GM21723 (cell line): ENCODE measurements around the gene MRPL24.
"Not testable (repeated sequence)": the region's sequence is repeated elsewhere in the genome, so short reads cannot be mapped to it uniquely, and the experiment has no call there.

ENCODE experiments used
- ATAC-seq: cut with Tn5 transposase; IDR thresholded peaks from one replicate; pipeline ENCODE4 v1.9.1; 2021; ENCODE audit warnings: mild to moderate bottlenecking, moderate library complexity; ENCODE audit not compliant: unreplicated experiment

Gene MRPL24

DNA sequence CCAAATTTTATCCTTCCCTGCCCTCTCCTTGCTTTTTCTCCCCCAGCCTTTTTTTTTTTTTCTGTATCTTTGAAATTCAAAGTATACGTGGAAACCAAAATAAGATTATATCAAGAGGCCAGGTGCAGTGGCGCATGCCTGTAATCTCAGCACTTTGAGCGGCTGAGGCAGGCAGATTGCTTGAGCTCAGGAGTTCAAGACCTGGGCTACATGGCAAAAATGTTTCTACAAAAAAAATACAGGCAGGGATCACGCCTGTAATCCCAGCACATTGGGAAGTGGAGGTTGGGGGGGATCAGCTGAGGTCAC, 19.9 kb upstream of the MRPL24 start:
- no peak for ATAC-seq

DNA sequence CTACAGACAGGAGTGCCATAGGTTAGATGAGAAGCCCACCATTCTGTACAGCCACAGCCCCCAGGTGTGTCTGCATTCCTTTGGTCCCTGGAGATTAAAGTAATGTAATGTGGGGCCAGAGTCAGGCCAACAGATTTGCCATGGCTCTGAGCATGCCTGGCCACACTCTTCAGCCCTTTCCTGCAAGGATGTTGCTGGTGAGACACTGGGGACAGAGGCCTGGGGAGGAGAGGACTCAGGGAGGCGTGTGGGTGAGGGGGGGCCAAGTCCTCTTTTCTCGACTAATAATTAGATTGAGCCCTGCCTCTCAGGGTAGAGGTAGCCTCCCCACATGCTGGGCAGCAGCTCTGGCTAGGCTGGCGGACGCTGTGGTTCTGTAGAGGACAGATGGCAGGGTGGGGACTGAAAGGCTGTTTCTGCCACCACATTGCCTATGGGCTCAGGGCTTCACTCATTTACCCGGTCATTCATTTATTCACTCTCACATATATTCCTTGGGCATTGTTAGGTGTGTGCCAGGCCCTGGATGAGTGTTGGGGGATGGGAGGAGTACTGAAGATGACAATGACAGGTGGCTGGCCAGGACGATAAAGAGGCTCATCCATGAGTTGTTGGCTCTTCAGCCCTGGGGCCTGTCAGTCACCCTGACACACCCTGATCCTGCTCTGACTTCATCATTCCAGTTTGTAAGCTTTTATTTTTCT, 19.4 kb upstream of the MRPL24 start:
- ATAC-seq = no peak

DNA sequence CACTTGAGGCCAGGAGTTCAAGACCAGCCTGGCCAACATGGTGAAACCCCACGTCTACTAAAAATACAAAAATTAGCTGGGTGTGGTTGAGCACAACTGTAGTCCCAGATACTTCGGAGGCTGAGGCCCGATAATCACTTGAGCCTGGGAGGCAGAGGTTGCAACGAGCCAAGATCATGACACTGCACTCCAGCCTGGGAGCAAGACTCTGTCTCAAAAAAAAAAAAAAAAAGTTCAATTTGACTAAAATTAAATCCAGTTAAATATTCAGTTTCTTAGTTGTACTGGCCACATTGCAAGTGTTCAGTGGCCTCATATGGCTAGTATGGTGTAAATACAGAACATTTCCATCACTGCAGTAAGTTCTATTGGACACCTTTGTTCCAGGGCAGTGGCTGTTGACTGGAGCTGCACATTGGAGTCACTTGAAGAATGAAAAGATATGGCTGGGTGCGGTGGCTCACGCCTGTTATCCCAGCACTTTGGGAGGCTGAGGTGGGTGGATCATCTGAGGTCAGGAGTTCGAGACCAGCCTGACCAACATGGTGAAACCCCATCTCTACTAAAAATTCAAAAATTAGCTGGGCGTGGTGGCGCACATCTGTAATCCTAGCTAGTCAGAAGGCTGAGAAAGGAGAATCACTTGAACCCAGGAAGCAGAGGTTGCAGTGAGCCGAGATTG, 16.8 kb upstream of the MRPL24 start:
- ATAC-seq = not testable (repeated sequence)

DNA sequence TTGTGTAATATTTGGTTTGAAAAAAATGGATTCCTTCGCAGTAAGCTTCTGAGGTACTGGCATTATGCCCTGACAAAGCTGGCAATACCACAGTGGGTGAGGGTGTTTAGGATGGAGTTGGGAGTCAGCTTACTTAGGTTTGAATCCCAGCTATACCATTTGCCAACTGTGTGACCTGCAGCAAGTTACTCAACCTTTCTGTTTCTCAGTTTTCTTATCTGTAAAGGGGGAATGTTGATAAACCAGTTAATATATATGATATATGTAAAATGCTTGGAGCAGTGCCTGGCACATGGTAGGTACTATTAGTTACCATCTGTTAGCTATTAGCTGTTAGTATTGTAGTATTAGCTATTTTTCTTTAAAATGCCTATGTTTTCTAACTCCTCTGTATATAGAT, 15.5 kb upstream of the MRPL24 start:
- ATAC-seq = no peak

DNA sequence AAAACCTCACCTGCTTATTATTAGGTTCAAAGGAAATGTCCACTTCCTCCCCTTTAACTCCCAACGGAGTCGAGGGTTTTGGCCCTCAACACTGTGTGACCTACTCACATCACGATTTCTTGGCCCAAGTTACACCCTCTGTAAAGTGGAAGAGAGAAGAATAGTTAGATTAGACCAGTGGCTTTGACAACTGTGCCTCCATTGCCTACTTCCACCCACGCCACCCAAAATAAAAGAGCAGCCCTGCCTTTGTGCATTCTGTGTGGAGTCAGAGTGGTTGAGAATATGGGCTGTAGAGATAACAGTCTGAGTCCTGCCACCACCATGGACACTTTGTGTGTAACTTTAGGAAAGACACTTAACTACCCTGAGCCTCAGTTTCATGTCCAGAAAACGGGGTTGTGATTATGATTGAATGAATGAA, 14.7 kb upstream of the MRPL24 start:
- no peak for ATAC-seq

DNA sequence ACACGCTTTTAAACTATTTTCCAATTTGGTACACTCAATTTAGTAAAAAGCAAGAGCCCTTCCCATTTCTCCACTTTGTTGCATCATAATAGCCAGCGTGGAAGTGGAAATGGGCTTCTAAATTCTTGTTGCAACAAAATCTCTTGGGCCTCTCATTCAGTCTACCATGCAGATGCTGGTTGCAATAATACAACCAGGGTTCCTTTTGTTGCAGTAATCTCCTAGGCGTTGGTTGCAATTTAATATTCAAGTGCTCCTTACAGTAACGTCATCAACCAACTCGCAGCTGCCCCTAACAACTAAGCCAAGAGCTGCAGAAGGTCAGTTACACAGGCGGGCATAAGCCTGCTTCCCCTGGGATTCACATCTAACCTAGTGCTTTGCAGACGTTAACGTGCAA, 13.3 kb upstream of the MRPL24 start:
- no peak for ATAC-seq

DNA sequence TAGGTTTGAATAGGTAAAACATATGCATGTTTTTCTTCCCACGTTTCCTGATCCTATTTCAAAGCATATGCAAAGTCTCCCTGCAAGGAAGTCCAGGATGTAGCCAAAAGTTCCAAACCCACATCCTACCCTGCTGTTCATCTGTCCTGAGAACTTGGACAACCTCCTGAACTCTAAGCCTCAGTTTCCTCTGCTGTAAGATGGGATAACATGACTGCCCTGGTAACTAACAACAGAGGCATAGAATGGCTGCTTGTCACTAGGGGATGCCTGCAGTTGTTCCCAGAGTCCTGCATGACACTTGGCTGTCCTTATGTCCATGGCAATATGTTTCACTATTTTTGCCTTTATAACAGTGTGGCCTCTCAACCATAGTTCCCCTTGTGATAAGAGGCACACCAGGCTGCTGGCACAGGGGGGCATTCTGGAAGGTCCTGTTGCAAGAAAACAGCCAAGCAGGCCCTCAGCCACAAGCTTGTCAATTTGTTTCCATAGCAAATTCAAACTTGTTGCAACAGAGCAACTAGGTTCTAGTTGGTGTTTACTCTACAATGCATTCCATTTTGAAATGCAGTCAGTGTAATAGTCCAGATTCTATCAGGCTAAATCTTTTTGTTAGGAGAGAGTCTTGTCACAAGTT, 12.1 kb upstream of the MRPL24 start:
- no peak for ATAC-seq

DNA sequence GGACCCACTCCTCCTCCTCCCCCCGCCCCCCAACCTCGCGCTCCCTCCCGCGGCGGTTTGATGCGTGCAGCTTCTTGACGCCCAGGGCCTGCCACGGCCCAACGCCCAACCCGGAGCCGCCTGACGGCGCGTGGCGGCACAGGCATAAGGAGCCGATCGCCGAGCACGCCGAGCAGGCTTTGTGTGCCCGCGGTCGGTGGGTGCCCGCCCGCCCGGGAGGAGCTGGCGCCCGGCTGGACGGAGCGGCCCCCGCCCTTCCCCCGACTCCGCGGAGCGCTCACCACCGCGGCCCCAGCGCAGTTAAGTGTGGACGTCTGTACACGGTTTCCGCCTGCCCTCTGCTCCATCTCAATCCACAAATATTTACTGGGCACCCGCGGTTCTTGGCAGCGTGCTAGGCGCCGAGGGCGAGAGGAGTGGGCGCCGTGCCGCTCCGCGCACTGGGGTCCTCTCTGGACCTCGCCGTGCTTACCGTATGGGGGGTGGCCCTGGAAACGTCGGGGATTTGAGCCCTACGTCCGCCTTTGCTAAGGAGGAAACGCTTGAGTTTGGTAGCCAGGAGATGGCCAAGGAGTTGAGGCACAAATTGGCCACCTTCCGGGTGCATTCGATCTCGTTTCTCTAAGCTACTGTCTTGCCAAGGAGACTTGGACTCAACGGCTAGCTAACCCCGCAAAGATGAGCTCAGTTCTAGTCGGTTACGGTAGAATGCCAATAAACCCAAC, 11.0 kb upstream of the MRPL24 start:
- ATAC-seq = peak; percentile 58

DNA sequence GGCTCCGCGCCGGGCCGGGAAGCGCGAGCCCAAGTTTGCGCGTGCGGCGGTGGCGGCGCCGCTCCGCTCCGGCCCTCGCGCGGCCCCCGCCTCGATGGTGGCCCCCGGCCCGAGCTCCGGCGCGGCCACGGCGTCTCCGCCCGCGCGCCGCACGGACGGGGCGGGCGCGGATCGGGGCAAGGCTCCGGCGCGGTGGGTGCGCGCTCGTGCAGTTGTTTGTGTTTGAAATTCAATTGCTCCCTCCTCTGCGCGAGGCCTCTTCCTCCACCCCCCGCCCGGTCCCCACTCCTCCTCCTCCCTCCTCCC, 10.5 kb upstream of the MRPL24 start, which contains the start of gene HDGF:
HDGF (minus strand) TSS at position 225 of the 306 bp plus-strand sequence. CDS start 246 bp downstream, outside the sequence.
- ATAC-seq = peak; percentile 22

DNA sequence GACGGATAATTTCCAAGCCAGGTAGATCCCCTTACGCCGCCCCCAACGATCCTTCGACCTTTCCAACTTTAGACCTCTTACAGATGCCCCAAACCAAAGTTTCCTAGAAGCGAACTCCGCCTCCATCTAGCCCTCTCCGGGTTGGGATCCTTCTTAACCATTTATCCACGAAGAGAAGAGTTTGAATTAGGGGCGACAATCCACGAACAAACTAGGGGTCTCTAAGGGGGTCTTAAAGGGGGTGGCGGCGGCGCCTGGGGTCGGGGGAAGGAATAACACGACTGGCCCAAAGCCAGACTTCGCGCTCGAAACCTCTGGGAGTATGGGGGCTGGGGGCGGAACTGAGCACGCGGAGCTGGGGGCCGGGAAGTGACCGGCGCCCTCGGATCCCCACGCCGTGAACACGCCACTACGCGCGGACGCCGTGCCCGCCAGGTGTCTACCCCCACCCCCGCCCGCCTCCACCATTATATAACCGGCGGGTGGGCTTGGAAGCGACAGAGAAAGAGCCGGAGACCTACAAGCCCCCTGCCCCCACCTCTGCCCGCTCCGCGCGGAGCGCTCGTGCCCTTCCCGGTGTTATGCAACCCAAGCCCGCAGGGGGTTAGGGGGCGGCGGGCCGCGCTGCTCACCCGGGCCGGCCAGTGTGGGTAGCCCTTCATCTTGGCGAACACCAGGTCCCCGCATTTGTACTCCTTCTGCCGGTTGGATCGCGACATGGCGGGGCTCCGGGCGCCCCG, 10.0 kb upstream of the MRPL24 start:
- ATAC-seq = peak; percentile 4

DNA sequence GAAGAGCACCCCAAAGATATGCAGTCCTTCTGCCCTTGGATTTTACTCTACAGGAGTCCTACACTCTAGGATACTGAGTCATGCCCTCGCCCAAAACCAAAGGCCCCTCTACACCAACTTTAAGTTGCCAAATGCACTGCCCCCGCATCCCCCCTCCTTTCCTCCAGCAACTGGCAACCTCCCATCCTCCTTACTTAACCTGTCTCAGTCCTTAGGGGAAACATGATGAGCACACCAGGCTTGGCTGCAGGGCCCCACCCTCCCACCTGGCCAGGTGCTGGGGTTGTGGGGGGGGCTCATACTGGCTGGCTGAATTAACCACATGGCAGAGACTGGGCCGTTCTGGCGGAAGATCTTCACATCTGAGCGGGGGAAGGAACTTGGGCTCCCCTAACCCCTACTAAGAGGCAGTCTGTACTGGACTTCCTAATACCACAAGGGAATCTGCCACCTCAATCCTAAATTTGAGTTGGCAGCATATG, 9.3 kb upstream of the MRPL24 start:
- ATAC-seq = no peak

DNA sequence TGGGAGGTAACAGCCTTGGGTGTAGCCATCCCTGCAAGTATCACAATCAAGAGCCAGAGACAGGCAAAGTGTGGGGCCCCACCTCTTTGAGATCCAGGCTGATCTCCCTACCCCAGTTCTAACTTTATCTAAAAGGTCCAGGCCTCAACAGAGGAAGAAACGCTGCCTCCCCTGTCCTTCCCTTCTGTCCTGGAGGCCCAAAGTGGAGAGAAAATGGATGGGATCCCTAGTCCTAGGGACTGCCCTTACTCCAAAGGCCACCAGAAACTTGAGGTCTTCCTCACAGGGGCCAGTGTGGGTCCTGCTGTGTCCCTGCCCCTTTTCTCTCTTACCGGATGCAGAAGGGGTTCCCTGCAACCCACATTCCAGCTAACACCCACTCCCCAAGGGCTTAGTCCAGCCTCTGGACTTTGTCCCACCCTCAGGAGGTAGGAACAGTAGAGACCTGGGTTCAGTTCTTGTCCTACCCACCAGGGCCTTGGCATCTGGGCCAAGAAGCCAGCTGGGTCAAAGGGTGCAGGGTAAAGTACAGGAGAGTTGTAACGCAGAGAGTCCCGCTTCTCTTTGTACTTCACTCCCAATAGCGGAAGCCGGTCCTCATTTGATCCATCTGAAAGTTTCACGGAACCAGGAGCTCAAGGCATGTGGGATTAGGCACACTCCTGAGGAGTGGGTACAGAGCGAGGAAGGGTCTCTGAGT, 8.7 kb upstream of the MRPL24 start:
- ATAC-seq = no peak

DNA sequence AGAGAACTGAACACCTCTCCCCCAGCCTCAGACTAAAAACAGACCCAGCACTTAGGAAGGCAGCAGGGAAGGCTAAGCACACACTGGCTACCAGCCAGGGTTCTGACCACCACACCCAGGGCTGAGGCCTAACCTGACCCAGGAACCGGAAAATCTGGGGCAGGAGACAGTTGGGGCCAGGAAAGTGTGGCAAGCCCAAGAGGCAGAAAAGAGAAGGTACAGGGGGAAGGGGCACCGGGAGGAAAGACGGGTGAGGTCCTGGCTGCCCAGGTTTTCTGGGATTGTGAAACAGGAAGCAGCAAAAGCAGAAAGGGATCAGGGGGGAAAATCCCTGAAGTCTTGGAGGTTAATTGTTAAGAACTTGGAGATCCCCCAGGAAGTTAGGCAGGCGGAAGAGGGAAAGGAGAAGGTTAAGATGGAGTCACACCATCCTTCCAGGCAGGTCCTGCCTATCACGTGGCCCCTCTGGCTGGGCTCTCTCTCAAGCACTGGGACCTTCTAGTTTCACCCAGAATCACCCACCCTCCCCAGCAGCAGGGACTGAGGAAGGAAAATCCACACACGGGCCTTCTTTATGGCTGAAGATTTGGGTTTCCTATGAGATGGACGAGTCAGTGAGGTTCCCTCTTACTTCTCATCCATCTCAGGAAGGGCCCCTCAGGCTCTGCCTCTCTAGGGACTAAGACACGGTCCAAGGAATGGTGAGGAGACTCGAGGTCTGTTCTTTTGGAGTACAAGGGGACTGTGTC, 8.0 kb upstream of the MRPL24 start:
- no peak for ATAC-seq

DNA sequence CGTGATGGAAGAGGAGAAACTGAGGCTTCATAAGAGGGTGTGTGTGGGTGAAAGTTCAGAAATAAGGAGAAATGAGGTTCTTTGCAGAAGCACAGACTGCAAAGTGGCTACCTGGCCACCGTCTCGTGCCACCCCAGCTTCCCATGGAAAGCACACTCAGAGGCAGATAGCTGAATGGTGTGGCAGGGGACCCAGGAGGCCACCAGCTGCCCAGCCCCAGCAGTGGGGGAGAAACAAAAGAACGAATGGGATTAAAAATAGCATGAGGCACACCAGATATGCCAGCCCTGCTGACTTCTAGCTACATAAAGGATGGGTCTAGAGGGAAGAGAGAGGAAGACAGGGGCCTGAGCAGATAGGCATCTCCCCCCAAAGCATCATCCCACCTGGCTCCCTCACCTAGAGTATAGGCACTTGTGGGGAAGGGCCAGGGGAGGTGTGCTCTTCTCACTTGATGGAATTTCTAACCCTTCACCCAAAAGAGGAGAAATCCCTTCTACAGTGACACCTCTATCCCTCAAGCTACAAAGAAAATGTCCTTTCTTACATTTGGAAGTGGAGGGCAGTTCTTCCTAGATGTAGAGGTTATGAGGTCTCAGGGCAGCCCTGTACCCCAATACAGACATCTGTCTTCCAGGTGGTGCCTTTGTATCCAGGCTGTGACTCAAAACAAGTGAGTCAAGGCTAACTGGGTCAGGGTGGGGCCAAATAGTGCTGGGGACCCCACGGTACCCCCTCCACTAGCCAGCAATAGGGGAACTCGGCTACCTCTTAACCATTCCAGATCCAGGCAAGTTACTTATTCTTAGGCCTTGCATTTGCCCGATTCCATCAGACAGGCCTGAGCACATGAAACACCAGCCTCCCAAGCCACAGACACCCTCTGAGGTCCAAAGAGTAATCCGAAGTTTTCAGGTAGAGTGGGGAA, 7.1 kb upstream of the MRPL24 start:
- no peak for ATAC-seq

DNA sequence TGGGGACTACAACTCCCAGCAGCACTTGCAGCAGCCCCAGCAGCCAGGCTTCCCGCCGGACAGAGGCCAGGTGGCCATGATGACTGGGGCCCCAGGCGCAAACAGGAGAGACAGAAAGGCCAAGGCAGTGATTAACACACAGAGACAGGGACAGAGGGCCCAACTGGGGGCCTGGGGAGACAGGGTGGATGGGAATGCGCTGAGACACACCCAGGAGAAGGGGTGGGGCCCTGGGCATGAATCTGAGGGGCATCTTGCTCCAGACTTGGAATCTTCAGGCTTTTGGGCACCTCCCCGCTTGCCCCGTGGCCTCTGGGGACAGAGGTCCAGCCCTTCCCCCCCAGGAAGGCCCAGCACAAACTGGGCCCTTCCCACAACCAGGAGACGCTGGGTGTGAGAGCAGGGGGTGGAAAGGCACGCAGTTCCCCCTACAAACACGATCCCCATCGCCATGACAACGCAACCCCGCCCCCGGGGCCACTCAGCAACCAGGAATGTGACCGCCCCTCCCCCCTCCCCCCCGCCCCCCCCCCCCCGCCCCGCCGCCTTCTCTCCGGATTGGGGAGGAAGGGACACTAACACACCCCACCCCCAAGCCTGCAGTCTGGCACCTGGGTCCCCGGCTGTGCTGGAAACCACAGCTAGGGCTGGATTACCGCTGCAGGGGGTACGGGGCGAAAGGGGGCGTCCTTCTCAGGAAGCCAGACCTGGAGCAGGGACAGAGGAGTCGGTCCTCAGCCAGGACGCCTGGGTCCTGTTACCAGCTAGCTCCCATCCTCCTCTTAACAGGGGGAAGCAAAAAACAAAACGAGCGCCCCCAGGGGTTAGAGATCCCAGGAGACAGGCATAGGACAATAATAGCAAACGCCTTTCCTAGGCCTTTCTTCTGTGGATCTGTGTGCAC, 6.1 kb upstream of the MRPL24 start:
- no peak for ATAC-seq

DNA sequence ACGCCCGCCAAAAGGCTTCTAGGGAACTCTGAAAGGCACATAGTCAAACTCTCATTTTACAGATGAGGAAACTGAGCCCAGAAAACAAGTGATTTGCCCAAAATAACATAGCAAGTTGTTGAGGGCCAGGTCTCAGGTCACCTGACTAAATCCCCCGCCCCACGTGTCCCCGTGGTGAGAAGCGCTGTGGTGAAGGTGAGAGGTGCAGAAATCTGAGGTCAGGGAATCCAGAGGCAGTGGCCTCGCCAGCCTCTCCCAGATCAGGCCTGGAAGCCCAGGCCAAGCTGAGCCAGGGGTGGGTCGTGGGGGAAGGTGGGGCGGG, 5.5 kb upstream of the MRPL24 start:
- ATAC-seq = no peak

DNA sequence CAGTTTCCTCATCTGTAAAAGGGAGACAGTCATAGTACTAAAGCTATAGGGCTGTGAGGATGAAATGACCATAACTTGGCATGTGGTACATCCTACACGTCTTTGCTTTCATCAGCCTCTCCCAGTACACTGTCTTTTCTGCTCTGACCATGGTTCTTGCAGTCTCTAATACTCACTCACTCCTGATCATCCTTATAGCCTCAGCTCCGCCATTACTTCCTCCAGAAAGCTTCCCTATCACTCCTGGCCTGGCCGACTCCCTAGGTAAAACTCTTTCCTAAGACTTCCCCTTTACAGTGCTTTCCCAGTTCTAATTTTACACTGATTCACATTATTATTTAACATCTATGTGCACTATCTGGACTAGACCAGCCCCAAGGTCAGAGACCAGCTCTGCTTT, 5.0 kb upstream of the MRPL24 start:
- ATAC-seq = no peak
